ENCODE data around the gene GABRB2. TPM values are rescaled to one million over a fixed set of nuclear protein-coding genes. Genes with fewer than 3 reads are reported as not detected.

Gene GABRB2
- total and polyA plus RNA-seq, 4 donors: 0.08 TPM; not detected in 3

- Histone ChIP-seq H3K9ac (ENCODE audit: low read depth in 1 of 2, low read length in 2 of 2) (no peak overlapping the region), H3K9me3 (ENCODE audit: control insufficient read depth in 4 of 4, low read length in 3 of 4) (no peaks in the 10 kb centered on the region), H3K4me3 (ENCODE audit: low read depth in 1 of 3, low read length in 3 of 3) (no peak overlapping the region), H3K36me3 (ENCODE audit: control insufficient read depth in 4 of 4, insufficient read depth in 3 of 4, low read depth in 1 of 4, low read length in 3 of 4) (no peaks in the 10 kb centered on the region), H3K27me3 (ENCODE audit: control insufficient read depth in 4 of 4, insufficient read depth in 4 of 4, low read length in 3 of 4) (peaks cover 0 to 5% (median 0%) of the 10 kb centered on the region in 4 donors), H3K27ac (ENCODE audit: low read depth in 1 of 2, low read length in 2 of 2) (no peak overlapping the region), H3K4me1 (ENCODE audit: control insufficient read depth in 4 of 4, insufficient read depth in 4 of 4, low read length in 3 of 4) (no peaks in the 10 kb centered on the region)
- no peak for TF ChIP-seq RAD21 (IDR thresholded peaks at IDR 0.05)
- TF ChIP-seq JUND (IDR thresholded peaks at IDR 0.05): no peak
- no peak for TF ChIP-seq YY1 (IDR thresholded peaks at IDR 0.05)
- no peak for DNase-seq (ENCODE audit: low spot score)
- WGBS: 58% methylated on average over 6 of the region's 6 CpGs
These were observed 146.4 kb downstream of the GABRB2 start for GRCh38 chr5:161399996-161400562.

- TF ChIP-seq SP1 (IDR thresholded peaks at IDR 0.05) (no peak), MAX (IDR thresholded peaks at IDR 0.05) (no peak), JUND (IDR thresholded peaks at IDR 0.05) (no peak), GABPA (IDR thresholded peaks at IDR 0.05 in 1 of 2, conservative IDR thresholded peaks at IDR 0.05 in 1 of 2) (no peak)
- Histone ChIP-seq H3K9ac (ENCODE audit: low read depth in 1 of 2, low read length in 2 of 2) (no peak overlapping the region), H3K27me3 (ENCODE audit: control insufficient read depth in 4 of 4, insufficient read depth in 4 of 4, low read length in 3 of 4) (peaks cover 0 to 5% (median 0%) of the 10 kb centered on the region in 4 donors), H3K27ac (ENCODE audit: low read depth in 1 of 2, low read length in 2 of 2) (no peak overlapping the region), H3K4me1 (ENCODE audit: control insufficient read depth in 4 of 4, insufficient read depth in 4 of 4, low read length in 3 of 4) (no peaks in the 10 kb centered on the region), H3K36me3 (ENCODE audit: control insufficient read depth in 4 of 4, insufficient read depth in 3 of 4, low read depth in 1 of 4, low read length in 3 of 4) (no peaks in the 10 kb centered on the region), H3K4me3 (ENCODE audit: low read depth in 1 of 3, low read length in 3 of 3) (no peak overlapping the region), H3K9me3 (ENCODE audit: control insufficient read depth in 4 of 4, low read length in 3 of 4) (no peaks in the 10 kb centered on the region)
- WGBS: 69% methylated on average over 4 of the region's 4 CpGs
- DNase-seq (ENCODE audit: low spot score): no peak
These were observed 149.1 kb downstream of the GABRB2 start for GRCh38 chr5:161397448-161397847.

- 41% methylated on average over 3 of the region's 3 CpGs for WGBS
- TF ChIP-seq JUND (IDR thresholded peaks at IDR 0.05) (no peak), NR2F2 (IDR thresholded peaks at IDR 0.05) (no peak), HNF4A (conservative IDR thresholded peaks at IDR 0.05) (no peak), ZBTB33 (IDR thresholded peaks at IDR 0.05) (no peak), GABPA (IDR thresholded peaks at IDR 0.05 in 1 of 2, conservative IDR thresholded peaks at IDR 0.05 in 1 of 2) (no peak), FOXA2 (IDR thresholded peaks at IDR 0.05) (no peak), RAD21 (IDR thresholded peaks at IDR 0.05) (no peak)
- Histone ChIP-seq H3K27ac (ENCODE audit: low read depth in 1 of 2, low read length in 2 of 2) (no peak overlapping the region), H3K36me3 (ENCODE audit: control insufficient read depth in 4 of 4, insufficient read depth in 3 of 4, low read depth in 1 of 4, low read length in 3 of 4) (no peaks in the 10 kb centered on the region), H3K9me3 (ENCODE audit: control insufficient read depth in 4 of 4, low read length in 3 of 4) (no peaks in the 10 kb centered on the region), H3K4me3 (ENCODE audit: low read depth in 1 of 3, low read length in 3 of 3) (no peak overlapping the region), H3K4me1 (ENCODE audit: control insufficient read depth in 4 of 4, insufficient read depth in 4 of 4, low read length in 3 of 4) (no peaks in the 10 kb centered on the region), H3K27me3 (ENCODE audit: control insufficient read depth in 4 of 4, insufficient read depth in 4 of 4, low read length in 3 of 4) (peaks cover 0 to 5% (median 0%) of the 10 kb centered on the region in 4 donors), H3K9ac (ENCODE audit: low read depth in 1 of 2, low read length in 2 of 2) (no peak overlapping the region)
- no peak for DNase-seq (ENCODE audit: low spot score)
These were observed 150.4 kb downstream of the GABRB2 start for GRCh38 chr5:161396171-161396570.

- Histone ChIP-seq H3K9ac (ENCODE audit: low read depth in 1 of 2, low read length in 2 of 2) (no peak overlapping the region), H3K27me3 (ENCODE audit: control insufficient read depth in 4 of 4, insufficient read depth in 4 of 4, low read length in 3 of 4) (no peaks in the 10 kb centered on the region), H3K9me3 (ENCODE audit: control insufficient read depth in 4 of 4, low read length in 3 of 4) (no peaks in the 10 kb centered on the region), H3K27ac (ENCODE audit: low read depth in 1 of 2, low read length in 2 of 2) (no peak overlapping the region), H3K4me3 (ENCODE audit: low read depth in 1 of 3, low read length in 3 of 3) (no peak overlapping the region), H3K4me1 (ENCODE audit: control insufficient read depth in 4 of 4, insufficient read depth in 4 of 4, low read length in 3 of 4) (no peaks in the 10 kb centered on the region), H3K36me3 (ENCODE audit: control insufficient read depth in 4 of 4, insufficient read depth in 3 of 4, low read depth in 1 of 4, low read length in 3 of 4) (no peaks in the 10 kb centered on the region)
- no peak for DNase-seq (ENCODE audit: low spot score)
- WGBS: 59% methylated on average over 1 of the region's 1 CpG
- TF ChIP-seq EGR1 (IDR thresholded peaks at IDR 0.05; ENCODE audit: low read depth in 2 of 2) (no peak), ZBTB33 (IDR thresholded peaks at IDR 0.05) (no peak), GABPA (IDR thresholded peaks at IDR 0.05 in 1 of 2, conservative IDR thresholded peaks at IDR 0.05 in 1 of 2) (no peak), ATF3 (IDR thresholded peaks at IDR 0.05) (no peak), RXRA (IDR thresholded peaks at IDR 0.05) (no peak), HNF4A (conservative IDR thresholded peaks at IDR 0.05) (no peak), JUND (IDR thresholded peaks at IDR 0.05) (no peak), CTCF (IDR thresholded peaks at IDR 0.05; ENCODE audit: low read depth, low read length, missing input control) (no peak), FOXA1 (IDR thresholded peaks at IDR 0.05) (no peak)
These were observed 154.8 kb downstream of the GABRB2 start for GRCh38 chr5:161391724-161392123.

Data from liver (tissue), 9 donors.